ENCODE measurements around the gene PCDHA6.
"Not testable (repeated sequence)": the region's sequence is repeated elsewhere in the genome, so short reads cannot be mapped to it uniquely, and the experiment has no call there.

Gene PCDHA6

DNA sequence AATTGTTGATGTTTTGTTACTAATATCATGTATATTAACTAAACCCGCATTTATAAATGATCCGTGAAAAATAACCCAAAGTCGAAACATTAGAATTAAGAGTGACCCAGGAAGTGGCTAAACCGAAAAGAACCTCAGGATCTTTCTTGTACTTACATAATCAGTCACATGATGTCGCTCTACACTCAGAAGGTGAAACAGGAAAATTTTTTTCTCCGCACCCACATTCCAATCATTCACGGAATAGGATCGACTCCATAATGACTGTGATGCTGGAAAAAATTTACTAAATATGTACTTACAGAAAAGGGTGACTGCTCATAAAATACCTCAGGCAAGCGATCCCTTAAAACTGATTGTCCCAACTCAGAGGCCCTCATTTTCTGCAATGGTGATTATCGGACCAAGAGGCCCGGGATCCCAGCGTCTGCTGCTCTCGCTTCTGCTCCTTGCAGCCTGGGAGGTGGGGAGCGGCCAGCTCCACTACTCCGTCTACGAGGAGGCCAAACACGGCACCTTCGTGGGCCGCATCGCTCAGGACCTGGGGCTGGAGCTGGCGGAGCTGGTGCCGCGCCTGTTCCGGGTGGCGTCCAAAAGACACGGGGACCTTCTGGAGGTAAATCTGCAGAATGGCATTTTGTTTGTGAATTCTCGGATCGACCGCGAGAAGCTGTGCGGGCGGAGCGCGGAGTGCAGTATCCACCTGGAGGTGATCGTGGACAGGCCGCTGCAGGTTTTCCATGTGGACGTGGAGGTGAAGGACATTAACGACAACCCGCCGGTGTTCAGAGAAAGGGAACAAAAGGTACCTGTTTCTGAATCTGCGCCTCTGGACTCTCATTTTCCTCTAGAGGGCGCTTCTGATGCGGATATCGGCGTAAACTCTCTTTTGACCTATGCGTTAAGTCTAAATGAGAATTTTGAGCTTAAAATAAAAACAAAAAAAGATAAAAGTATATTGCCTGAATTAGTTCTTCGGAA, 47.6 kb downstream of the PCDHA6 start, which contains the start of gene PCDHA12:
Gene PCDHA12, plus strand, starts transcription at position 224 of the 981 bp plus-strand sequence. Its CDS starts 165 bp downstream, at position 389.
- Histone ChIP-seq H3K4me1 (ENCODE audit: insufficient read depth, low read length) (no peaks in the 10 kb centered on the region), H3K9me3 (ENCODE audit: low read length) (peaks cover 5% of the 10 kb centered on the region), H3K27ac (ENCODE audit: low read depth, low read length) (no peak within 1 kb of the TSS), H3K36me3 (ENCODE audit: insufficient read depth, low read length) (no peaks in the 10 kb centered on the region), H3K9ac (ENCODE audit: low read length) (no peak within 1 kb of the TSS), H3K4me3 (ENCODE audit: low read depth in 1 of 2, low read length in 2 of 2) (no peak within 1 kb of the TSS), H3K27me3 (ENCODE audit: control insufficient read depth in 1 of 2, insufficient read depth in 2 of 2, low read length in 2 of 2) (peaks cover 0 to 12% of the 10 kb centered on the region in 2 donors)

DNA sequence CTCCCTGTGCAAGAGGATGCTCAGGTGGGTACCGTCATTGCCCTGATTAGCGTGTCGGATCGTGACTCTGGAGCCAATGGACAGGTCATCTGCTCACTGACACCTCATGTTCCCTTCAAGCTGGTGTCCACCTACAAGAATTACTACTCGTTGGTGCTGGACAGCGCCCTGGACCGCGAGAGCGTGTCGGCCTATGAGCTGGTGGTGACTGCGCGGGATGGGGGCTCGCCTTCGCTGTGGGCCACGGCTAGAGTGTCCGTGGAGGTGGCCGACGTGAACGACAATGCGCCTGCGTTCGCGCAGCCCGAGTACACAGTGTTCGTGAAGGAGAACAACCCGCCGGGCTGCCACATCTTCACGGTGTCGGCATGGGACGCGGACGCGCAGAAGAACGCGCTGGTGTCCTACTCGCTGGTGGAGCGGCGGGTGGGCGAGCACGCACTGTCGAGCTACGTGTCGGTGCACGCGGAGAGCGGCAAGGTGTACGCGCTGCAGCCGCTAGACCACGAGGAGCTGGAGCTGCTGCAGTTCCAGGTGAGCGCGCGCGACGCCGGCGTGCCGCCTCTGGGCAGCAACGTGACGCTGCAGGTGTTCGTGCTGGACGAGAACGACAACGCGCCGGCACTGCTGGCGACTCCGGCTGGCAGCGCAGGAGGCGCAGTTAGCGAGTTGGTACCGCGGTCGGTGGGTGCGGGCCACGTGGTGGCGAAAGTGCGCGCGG, 48.9 kb downstream of the PCDHA6 start:
- H3K27me3 ChIP-seq (ENCODE audit: control insufficient read depth in 1 of 2, insufficient read depth in 2 of 2, low read length in 2 of 2); H3K9me3 ChIP-seq (ENCODE audit: low read length); H3K4me3 ChIP-seq (ENCODE audit: low read depth in 1 of 2, low read length in 2 of 2); H3K9ac ChIP-seq (ENCODE audit: low read length); H3K36me3 ChIP-seq (ENCODE audit: insufficient read depth, low read length); H3K4me1 ChIP-seq (ENCODE audit: insufficient read depth, low read length); H3K27ac ChIP-seq (ENCODE audit: low read depth, low read length): not testable (repeated sequence)

DNA sequence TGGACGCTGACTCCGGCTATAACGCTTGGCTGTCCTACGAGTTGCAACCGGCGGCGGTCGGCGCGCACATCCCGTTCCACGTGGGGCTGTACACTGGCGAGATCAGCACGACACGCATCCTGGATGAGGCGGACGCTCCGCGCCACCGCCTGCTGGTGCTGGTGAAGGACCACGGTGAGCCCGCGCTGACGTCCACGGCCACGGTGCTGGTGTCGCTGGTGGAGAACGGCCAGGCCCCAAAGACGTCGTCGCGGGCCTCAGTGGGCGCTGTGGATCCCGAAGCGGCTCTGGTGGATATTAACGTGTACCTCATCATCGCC, 49.5 kb downstream of the PCDHA6 start:
- H3K9me3 ChIP-seq (ENCODE audit: low read length): peaks cover 5% of the 10 kb centered on the region
- no peak overlapping the region for H3K4me3 ChIP-seq (ENCODE audit: low read depth in 1 of 2, low read length in 2 of 2)
- no peaks in the 10 kb centered on the region for H3K36me3 ChIP-seq (ENCODE audit: insufficient read depth, low read length)
- H3K9ac ChIP-seq (ENCODE audit: low read length): no peak overlapping the region
- H3K27ac ChIP-seq (ENCODE audit: low read depth, low read length): no peak overlapping the region
- no peaks in the 10 kb centered on the region for H3K4me1 ChIP-seq (ENCODE audit: insufficient read depth, low read length)
- peaks cover 0 to 5% of the 10 kb centered on the region in 2 donors for H3K27me3 ChIP-seq (ENCODE audit: control insufficient read depth in 1 of 2, insufficient read depth in 2 of 2, low read length in 2 of 2)
